Bronchial epithelial cell (primary cell): ENCODE data around the gene APC. TPM values are rescaled to one million over a fixed set of nuclear protein-coding genes. Genes with fewer than 3 reads are reported as not detected.
A peak's percentile ranks its signal among the peaks of the same experiment; 100 is the strongest.

Source experiments
- DNase-seq: peaks from one replicate; pipeline ENCODE4 v3.0.0-alpha.2; 2010; ENCODE audit warnings: low read depth
- FAIRE-seq: peaks from 2 replicates; lab custom pipeline; 2011; peaks lifted over from hg19 to GRCh38; lab: Jason Lieb, UNC
- H3K27me3 ChIP-seq: 2 replicates; pipeline ENCODE4 v1.5.1; 2011; ENCODE audit warnings: low read length; ENCODE audit not compliant: control insufficient read depth, insufficient read depth
- H3K36me3 ChIP-seq: 2 replicates; pipeline ENCODE4 v1.5.1; 2011; ENCODE audit warnings: low read length; ENCODE audit not compliant: control insufficient read depth, insufficient read depth
- H3K4me3 ChIP-seq: 2 replicates; pipeline ENCODE4 v1.5.1; 2011; ENCODE audit warnings: mild to moderate bottlenecking, low read depth, low read length, control low read depth
- total RNA-seq: library from RNA; depleted of rRNA; stranded (reverse); fragments of >200 nt; gene quantifications from 2 replicates; pipeline ENCODE4 v1.2.1, GENCODE V29; 2014
- TF ChIP-seq, protein P1 (sequence below): IDR thresholded peaks from 2 replicates; pipeline ENCODE4 v1.5.1; 2011; ENCODE audit warnings: mild to moderate bottlenecking, moderate library complexity, low read length, control low read depth, inconsistent platforms; ENCODE audit not compliant: insufficient read depth, severe bottlenecking

APC gene
- total RNA-seq, 1 donor from 2014 or later, result 33.7 TPM

- DNase-seq (peak; percentile 96), FAIRE-seq (no peak)
- TF ChIP-seq, protein P1, sequence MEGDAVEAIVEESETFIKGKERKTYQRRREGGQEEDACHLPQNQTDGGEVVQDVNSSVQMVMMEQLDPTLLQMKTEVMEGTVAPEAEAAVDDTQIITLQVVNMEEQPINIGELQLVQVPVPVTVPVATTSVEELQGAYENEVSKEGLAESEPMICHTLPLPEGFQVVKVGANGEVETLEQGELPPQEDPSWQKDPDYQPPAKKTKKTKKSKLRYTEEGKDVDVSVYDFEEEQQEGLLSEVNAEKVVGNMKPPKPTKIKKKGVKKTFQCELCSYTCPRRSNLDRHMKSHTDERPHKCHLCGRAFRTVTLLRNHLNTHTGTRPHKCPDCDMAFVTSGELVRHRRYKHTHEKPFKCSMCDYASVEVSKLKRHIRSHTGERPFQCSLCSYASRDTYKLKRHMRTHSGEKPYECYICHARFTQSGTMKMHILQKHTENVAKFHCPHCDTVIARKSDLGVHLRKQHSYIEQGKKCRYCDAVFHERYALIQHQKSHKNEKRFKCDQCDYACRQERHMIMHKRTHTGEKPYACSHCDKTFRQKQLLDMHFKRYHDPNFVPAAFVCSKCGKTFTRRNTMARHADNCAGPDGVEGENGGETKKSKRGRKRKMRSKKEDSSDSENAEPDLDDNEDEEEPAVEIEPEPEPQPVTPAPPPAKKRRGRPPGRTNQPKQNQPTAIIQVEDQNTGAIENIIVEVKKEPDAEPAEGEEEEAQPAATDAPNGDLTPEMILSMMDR, result no peak
- H3K27me3 ChIP-seq, result no peaks in the 10 kb centered on the region
- H3K36me3 ChIP-seq, result peaks cover 9% of the 10 kb centered on the region
- peak within 1 kb of the TSS; percentile 70 for H3K4me3 ChIP-seq
These were observed 123.4 kb downstream of the APC start, which contains the start of gene SRP19 for GRCh38 chr5:112860929-112861637. TSS of gene SRP19 (plus strand) at chr5:112861287. CDS start at chr5:112861377, 90 bp downstream.

GRCh38 chr5:112861638-112861985 is 123.9 kb downstream of the APC start:
- Histone ChIP-seq H3K36me3 (peaks cover 9% of the 10 kb centered on the region), H3K27me3 (no peaks in the 10 kb centered on the region), H3K4me3 (peak overlapping the region; percentile 70)
- DNase-seq, result no peak
- no peak for FAIRE-seq
- TF ChIP-seq, protein P1, result no peak

- TF ChIP-seq, protein P1, result no peak
- no peak for DNase-seq
- peak overlapping the region; percentile 70 for H3K4me3 ChIP-seq
- no peaks in the 10 kb centered on the region for H3K27me3 ChIP-seq
- H3K36me3 ChIP-seq, result peaks cover 11% of the 10 kb centered on the region
- FAIRE-seq, result no peak
These were observed 124.4 kb downstream of the APC start for GRCh38 chr5:112862085-112862484.

GRCh38 chr5:112863549-112863948 is 125.9 kb downstream of the APC start:
- H3K36me3 ChIP-seq, result peaks cover 12% of the 10 kb centered on the region
- FAIRE-seq (no peak), DNase-seq (no peak)
- H3K4me3 ChIP-seq, result no peak overlapping the region
- H3K27me3 ChIP-seq, result no peaks in the 10 kb centered on the region
- TF ChIP-seq, protein P1, result no peak

GRCh38 chr5:112865128-112865527 is 127.4 kb downstream of the APC start:
- DNase-seq (no peak), FAIRE-seq (no peak)
- Histone ChIP-seq H3K4me3 (no peak overlapping the region), H3K36me3 (peaks cover 19% of the 10 kb centered on the region), H3K27me3 (no peaks in the 10 kb centered on the region)
- TF ChIP-seq, protein P1, result no peak
